LoVo (cell line): ENCODE results near the gene FOXE1.

Experiments used
- DNase-seq: peaks from one replicate; pipeline ENCODE4 v3.0.0-alpha.2; 2016; ENCODE audit warnings: low spot score

Gene FOXE1

GRCh38 chr9:97866300-97866699, 13.3 kb downstream of the FOXE1 start:
- no peak for DNase-seq

DNA sequence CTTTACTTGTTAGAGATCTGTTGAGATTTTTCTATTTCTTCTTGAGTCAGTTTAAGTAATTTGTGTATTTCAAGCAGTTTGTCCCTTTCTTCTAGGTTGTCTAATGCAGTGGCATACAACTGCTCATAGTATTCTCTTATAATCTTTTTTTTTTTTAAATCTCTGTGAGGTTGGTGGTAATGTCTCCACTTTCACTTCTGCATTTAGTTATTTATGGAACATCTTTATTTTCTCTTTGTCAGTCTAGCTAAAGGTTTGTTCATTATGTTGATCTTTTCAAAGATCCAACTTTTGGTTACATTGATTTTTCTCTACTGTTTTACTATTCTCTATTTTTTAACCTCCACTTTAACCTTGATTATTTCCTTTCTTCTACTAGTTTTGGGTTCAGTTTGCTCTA, 13.8 kb downstream of the FOXE1 start:
- DNase-seq = no peak

- DNase-seq = no peak
These were observed 15.8 kb downstream of the FOXE1 start for GRCh38 chr9:97868859-97869258.

DNA sequence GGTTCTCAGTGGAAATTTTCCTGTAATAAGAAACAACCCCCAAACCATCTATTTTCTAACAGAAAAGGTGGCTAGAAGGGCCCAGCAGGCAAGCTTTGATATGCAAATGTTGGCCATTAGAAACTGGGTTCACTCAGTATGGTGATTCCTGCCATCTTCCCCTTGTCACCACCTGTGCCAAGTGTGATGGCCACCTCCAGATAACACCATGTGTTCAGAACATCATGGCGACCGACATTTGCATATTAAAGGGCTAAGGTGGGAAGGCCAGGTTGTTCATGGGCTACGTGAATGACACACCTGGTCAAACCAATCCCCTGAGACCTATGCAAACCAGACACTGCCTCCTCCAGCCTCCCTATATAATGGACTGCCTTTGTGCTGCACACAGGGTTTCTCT, 20.4 kb downstream of the FOXE1 start:
- DNase-seq = no peak

DNA sequence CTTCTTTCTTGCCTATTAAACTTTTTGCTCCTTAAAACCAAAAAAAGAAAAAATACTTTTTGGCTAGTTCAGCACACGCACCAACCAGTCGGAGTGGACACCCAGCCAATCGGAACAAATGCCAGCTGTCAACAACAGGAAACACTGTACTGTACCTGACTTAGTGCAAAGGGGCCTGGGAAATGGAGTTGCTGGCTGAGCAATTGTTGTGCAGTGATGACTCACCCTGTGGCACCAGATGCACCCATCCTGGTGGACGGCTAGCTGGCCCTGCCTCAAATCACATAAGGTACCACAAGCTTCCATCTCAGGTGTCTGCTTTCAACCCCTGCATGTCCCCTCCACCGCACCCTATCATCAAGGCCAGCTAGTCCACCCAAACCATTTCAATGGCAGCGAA, 20.9 kb downstream of the FOXE1 start:
- no peak for DNase-seq

- no peak for DNase-seq
These were observed 21.6 kb downstream of the FOXE1 start for GRCh38 chr9:97874624-97875023.

DNA sequence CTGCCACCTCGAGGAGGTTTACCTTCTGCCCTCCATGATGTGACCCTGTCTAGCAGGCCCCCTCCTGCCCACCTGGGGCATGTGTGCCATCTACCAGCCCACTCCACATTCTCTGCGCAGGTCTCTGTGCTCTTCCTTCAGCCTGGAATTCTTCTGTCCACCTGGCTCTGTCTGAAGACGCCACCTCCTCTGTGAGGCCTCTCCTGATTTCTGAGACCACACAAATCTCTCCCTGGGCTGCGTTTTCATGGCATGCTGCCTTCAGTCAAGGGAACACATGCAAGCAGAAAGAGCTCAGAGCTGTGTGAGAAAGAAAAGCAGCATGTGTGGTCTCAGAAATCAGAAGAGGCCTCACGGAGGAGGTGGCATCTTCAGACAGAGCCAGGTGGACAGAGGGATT, 22.1 kb downstream of the FOXE1 start:
- DNase-seq = no peak

- no peak for DNase-seq
These were observed 23.0 kb downstream of the FOXE1 start for GRCh38 chr9:97876061-97876460.

- no peak for DNase-seq
These were observed 27.3 kb downstream of the FOXE1 start for GRCh38 chr9:97880336-97880735.

GRCh38 chr9:97889941-97890887, 37.2 kb downstream of the FOXE1 start:
- DNase-seq = no peak

- DNase-seq = no peak
These were observed 38.7 kb downstream of the FOXE1 start for GRCh38 chr9:97891736-97892135.

GRCh38 chr9:97892421-97892820, 39.4 kb downstream of the FOXE1 start:
- DNase-seq = no peak

DNA sequence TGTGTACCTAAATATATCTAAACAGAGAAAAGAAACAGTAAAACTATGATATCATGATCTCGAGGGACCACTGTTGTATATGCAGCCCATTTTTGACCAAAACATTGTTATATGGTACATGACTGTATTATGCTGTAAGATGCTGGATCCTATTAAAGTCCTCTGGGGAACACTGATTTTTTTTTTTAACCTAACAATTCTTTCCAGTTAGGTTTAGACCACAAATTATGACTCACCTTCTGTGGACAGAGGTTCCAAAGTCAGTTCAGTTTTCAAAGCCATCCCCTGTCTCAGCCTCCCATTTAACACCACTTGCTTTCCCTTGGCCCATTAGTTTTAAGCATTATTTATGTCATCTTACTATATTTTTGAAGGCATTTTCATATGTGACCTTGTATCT, 42.2 kb downstream of the FOXE1 start:
- DNase-seq = no peak

DNA sequence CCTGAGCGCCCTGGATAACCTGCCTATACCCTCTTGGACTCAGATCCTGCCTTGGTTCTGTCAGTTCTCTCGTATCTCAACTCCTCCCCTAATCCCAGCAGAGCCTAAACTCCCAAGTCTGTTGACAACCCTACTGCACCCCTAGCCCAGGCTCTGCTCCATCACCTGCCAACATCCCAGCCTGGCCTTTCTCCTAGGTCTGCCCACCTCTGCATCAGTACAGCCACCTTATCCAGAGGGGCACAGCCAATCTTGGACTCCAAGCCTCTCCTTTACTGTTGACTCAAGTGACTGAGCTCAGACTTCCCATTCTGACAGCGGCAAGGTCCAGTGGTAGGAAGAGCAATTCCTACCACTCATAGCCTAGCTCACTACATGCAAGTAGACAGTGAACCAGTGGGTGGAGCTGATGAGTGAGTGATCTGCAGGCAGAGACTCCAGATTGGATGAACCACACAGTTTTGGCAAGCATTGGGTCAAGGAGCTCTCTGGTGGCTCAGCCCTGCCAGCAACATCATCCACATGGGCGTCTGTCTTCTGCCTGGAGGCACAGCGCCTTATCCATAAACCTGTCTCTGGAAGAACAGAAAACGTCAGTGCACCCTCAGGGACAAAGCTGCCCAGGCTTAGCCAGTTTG, 42.8 kb downstream of the FOXE1 start:
- no peak for DNase-seq

DNA sequence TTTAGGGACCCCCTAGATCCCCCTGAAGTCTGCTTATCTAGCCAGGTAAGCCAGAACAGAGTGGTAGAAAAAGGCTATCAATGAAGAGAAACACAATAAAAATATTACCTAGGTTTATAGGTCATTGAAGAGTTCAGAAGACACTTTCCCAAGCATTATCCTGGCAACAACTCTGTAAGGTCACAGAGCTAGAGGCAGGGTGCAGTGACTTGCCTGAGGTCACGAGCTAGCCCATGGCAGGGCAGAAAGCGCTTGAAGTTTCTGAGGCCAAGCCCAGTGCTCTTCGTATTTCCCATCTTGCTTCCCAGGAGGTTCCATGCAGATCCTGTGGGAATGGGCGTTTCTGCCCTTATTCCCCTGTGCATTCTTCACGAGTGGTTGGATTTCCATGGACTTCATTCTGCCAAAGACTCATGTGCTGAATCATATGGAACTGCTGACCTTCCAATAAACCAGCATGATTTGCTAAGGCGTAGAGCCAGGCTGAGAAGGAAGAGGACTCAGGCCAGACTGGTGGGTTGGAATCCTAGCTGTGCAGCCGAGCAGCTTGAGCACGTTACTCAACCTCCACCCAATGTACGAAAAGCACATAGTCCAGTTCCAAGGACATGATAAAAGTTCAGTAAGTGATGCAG, 47.2 kb downstream of the FOXE1 start:
- DNase-seq = no peak

- peak; percentile 61 for DNase-seq
These were observed 47.9 kb downstream of the FOXE1 start for GRCh38 chr9:97900738-97901565.

- no peak for DNase-seq
These were observed 50.2 kb downstream of the FOXE1 start for GRCh38 chr9:97903177-97903576.

DNA sequence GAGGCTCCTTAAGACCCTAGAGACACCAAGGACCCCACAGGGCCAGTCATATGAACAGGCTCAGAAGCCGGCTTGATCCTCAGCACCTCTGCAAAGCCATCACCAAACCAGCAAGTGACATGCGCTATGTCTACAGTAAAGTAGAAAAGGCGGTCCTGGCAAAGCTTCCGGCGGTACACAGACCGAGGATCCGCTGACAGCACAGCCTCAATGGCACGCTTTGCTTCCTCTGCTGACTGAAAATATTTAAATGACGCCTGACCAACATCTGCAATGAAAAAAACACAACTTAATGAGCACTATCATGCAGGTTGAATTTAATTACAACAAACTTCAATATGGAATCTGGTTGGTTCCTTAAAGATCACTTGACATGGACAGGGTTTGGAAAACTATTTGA, 51.7 kb downstream of the FOXE1 start:
- no peak for DNase-seq

DNA sequence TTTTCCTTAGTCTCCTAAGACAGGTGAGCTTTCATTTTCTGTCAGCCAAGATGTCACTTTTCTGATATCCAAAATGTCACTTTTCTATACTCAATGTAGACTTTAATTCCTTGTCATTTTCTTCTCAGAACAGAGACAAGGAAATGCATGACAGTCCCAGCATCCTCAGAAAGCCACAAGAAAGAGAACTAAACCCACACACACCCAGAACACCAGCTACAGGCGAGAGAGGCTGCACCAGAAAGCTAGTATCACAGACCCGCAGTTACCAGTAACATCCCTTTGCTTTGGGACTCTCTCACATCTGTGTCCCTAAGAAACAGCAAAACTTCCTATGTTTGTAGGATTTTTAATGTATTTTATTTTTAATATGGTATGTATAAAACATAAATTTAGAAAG, 52.2 kb downstream of the FOXE1 start:
- DNase-seq = no peak
